HG03060 (cell line): ENCODE measurements around the gene NACC2.

Source experiments
- ATAC-seq: cut with Tn5 transposase; IDR thresholded peaks from one replicate; pipeline ENCODE4 v1.9.1; 2021; ENCODE audit warnings: low read depth, moderate number of reproducible peaks; ENCODE audit not compliant: unreplicated experiment

NACC2 gene

DNA sequence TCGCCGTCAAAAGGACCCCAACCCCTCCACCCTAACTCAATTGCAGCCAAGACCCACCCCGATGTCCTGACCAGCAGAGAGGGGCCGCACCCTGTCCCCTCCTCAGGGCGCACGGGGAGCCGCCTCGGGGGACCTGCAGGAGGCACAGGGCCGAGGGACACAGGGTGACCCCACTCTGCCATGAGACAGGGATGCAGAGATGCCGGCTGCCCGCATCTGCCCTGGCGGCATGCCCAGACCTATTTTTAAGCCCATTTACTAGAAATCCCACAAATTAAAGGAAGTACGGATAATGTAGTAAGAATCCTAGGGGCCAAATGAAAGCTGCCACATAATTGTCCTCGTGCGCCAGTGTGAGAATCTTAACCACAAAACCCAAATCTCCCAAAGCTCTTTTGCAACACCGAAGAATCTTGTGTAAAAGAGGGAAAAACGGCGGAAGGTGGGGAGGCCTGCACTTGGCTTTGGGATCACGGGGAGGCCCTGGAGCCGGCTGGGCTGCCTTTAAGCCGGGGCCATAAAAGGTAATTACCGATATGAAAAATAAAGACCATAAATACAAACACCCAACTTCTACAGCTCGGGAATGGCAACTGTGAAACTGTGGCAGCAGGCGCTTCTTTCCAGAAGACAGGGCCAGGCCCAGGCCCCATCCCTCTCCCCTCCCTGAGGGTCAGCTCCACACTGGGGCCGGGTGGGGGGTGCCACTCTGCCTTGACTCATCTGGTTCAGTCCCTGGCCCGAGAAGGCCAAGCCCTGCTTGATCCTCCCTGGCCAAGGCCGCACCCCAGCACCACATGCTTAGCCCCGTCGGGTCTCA, 35.0 kb downstream of the NACC2 start:
- ATAC-seq = no peak

DNA sequence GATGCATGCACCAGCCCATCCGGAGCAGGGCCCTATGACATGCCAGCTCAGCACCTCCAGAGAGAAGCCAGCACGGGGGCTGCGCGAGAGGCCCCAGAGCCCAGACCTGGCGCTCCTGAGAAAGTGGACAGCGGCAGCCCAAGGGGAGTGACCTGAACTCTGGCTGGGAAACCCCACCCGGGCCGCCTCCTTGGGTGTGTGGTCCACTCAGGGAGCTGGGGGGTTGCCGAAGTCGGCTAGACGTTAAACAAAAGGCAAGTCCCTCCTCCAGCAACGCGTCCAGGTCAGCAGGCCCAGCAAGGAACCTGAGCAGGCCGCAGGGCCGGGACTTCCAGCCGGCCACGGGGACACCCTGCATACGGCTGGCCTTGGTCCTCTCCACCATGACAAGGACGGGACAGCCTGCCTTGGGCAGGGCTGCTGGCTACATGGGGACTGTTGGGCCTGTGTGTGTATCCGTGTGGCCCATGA, 35.7 kb downstream of the NACC2 start:
- no peak for ATAC-seq

DNA sequence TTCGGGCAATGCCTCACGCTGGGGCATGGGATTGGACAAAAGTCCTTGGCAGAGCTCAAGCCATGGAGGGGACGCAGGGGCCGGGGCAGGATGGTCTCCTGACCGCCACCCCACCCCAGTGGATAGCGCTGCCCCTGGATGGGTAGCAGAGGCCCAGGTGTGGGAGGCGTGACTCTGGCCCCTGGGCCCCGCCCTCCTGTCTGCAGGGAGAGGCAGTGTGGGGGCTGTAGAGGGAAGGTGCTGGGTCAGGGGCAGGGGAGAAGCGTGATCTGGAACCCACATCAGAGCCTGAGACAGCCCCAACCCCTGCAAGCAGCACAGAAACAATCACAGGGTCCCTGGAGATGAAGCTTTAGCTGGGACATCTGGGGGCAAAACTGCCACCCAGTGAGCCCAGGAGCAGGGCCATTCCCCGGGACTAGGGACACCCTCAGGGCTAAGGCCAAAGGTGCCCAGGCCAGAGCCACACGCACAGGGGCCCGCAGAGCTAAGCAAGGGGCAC, 36.2 kb downstream of the NACC2 start:
- ATAC-seq = no peak

DNA sequence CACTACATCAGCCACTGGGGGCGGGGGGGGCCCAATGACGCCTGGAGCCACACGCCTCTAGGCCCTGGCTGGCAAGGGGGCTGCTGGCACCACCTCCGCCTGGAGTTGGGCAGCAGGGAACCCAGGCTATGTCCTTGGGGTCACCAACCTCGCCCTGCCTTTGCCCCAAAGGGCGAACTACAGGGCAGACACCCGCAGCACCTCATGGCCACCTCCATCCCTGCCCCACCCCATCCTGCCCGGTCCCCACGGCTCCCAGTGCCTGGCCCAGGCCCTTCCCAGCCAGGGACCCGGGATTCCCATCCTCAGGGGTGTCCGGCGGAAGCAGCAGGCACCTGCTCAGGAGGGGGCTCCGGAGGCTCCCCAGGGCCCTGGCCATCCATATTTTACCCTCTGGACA, 37.0 kb downstream of the NACC2 start:
- no peak for ATAC-seq

DNA sequence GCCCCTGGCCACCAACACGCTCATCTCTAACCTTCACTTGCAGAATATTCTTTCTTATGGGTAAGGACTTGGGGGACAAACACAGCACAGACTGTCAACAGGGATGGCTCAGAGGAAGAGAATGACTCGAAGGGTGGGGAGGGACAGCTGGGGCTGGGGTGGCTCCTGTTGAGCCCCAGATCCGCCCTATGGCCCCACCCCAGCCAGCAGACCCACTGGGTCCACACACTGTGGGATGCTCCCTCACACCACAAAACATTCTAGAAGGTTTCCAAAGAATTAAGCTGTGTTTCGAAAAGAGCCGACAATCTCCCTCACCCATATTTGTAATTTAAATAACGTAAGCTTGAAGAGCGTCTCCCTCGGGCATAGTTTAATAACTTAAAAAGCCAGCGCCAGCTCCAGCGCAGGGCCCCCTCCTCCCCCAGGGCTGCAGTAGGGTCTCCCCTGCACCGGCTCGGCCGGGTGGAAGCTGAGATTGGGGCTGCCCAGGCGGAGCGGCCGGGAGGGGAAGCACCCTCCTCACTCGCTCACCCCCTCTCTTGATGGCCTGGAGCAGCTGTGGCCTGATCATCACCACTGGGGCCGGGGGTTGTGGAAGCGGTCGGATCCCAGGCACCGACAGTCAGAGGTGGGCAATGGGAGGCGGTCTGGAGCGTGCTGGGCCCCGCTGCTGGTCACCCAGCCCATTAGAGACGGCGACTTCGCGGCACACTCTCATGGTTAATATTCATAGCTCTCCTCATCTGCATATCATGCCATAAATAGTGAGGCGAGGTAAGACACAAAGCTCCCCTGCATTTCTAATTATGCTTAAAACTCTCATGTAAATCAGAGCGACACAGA, 37.6 kb downstream of the NACC2 start:
- ATAC-seq = no peak

DNA sequence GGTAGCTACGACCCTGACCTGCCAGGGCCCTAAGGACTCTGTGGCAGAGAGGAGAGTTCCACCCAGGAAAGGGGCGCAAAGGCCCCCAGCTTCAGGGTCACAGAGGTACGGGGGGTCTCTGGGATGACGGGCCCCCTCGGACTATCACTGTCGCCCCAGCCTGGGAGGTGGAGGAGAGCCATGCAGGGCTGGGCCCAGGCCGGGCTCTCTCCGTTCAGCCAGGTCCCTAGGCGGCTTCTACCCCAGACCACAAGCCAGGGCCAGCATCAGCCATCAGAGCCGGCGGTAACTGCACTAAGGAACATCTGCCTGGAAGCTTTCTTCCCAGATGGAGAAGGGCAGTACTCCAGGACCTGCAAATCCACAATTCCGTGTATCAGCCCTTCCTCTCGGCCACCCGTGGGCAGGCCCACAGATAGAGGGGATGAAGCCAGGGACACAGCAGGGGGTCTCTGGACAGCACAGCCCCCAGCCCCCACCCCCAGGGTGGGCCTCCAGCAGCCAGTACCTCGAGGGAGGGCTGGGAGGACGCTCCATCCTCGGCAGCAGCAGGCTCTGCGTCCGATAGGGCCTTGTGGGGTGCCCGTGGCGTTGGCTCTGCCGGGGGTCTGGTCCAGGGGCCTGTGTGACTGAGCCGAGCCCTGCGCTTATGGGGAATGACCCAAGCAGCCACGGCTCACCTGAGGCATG, 38.4 kb downstream of the NACC2 start:
- no peak for ATAC-seq

DNA sequence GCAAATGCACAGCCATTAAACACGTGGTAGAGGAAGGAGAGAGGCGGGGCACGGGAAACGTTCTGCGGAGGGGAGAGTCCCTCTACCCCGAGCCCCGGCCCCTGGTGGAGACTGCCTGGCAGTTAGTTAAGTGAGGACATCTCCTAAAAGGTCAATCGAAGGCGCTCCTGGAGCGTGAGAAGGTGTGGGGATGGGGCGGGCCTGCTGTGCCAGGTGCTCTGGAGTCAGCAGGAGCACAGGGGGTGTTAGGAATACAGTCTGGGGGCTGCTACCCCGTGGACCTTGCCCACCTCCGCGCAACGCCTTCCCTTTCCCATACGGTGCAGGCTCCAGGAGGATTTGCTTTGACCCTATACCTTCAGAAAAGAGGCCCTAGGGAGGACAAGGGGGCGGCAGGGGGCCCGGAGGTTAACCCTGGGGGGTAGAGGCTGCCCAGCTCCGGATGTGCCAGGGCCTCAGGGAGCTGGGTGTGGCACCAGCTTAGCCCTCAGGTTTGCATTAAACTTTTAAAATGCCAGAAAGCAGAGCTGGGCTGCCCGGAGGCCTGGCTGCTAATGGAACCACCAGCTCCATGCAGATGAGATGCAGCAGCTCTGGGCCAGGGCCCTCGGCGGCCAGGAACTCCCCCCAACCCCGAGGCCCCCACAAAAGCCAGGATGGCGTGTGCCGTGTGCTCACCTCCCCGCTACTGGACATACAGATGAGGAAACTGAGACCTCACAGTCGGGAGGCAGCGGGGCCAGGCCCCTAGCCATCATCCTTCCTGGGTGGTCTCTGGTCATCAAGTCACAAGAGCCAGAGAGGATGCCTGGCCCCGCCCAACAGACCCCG, 39.2 kb downstream of the NACC2 start:
- no peak for ATAC-seq

DNA sequence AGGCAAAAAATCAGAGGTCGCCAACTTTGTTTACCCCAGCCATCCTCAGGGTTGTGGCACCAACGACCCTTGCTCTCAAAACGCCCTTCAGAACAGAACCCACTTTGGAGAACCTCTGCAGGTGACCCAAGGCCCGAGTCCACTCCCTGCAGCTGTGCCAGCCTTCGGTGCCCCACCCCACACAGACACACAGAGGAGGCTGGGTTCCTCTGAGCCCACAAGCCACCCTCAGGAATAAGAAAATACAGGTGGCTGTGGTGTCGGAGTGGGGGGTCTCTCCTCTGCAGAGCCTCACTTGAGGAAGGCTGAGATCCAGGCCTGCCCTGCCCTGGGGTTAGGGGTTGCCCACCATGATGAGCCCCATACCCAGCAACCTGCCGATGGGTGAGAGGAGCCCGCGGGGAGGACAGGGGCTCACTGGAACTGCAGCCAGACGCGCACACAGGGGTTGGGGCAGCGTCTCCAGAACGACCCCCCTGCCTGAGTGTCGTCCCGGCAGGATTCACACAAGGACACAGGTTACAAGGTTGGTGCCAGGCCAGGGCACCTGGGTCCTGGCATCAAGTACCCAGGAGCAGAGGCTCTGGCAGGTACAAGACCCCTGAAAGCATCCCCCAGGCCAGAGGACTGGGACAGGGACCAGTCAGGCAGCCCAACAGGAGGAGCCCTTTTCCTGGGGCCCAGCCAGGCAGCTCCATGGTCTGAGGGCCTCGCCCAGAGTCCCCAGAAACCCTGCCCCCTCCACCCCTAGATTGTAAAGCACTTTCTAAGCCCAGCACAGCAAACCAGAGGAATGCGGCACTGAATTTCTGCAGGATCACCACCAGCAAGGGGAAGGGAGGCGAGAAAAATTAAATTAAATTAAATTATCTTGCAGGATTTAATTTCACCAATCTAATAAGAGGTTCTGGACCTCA, 40.0 kb downstream of the NACC2 start:
- no peak for ATAC-seq

DNA sequence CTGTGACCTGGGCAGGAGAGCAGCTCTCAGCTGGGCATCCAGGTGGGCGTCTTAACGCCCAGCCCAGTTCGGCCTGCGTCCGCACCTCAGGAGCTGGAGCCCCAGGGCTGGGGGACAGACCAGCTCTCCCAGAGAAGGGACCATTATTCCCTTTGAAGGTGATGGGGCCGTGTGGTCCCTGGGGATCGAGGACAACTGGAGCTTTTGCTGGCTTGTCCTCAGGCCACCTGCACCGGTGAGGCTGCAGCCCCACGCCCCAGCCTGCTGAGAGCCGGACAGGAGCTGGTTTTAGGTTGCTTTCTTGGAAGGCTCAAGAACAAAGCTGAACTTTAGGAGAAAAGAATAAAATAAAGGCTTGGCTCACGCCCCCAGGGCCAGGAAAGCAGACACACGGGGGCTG, 40.9 kb downstream of the NACC2 start:
- no peak for ATAC-seq

DNA sequence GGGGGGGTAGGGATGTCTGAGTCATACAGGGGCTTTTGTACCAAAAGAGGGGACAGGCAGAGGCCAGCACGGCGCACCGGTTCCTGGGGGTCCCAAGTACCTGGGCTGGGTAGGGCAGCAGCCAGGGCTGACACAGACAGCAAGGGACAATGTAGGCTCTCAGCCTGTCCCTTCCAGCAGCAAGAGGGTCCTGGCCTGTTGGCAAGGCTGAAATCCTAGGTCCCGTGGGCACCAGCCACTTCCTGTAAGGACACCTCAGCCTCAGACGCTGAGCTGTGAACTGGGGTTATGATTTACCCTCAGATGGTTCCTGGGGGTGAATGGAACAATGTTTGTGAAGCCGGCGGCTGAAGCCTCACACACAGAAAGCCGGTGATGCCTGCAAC, 41.3 kb downstream of the NACC2 start:
- no peak for ATAC-seq

DNA sequence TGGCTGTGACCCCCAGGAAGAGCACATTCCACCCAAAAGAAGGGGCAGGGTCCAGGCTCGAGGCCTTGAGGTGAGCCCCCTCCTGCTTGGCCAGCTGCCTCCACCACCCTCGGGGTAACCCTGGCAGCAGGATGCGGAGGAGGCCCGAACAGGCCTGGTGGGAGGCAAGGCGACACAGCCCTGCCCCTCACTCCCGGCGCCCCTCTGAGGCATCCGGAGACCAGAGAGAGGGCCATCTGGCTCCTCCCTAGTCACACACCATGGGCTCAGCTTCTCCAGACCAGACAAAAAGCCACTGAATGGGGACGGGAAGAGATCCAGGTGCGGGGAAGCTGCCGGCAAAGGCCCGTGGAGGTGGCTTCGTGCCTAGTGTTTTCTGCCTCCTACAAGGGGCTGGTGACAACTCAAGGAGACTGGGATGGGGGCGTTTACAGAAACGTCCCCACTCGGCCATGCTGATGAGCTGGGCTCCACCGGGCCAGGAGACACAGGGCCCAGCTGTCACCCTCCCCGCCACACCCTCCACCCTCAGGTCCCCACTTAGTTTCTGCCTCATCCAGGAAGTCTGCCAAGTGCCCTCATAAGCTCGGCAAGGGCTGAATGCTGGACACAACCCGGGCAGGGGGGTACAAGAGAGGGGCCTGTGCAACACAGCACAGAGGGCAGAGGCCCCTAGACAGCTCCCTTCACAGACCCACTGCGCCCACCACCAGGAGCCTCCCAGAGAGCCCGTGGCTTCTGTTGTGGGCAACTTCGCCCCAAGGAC, 41.9 kb downstream of the NACC2 start:
- no peak for ATAC-seq

DNA sequence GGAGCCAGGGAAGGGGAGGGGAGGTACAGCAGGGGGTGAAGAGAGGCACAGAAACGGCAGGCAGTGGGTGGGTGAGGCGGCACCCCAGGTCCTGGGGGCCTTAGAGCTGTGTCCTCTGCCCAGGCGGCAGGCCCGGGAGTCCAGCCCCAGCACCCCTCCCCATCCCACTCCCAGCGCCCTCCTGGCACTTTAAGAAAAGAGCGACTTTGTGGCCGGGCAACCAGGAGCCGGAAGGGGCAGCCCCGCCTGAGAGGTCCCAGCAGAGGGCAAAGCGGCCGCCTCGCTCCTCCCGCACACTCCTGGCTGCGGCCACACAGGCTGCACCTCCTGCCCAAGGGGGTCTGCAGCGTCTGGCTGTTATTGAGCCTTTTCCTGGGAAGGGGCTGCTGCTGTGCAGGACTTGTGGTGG, 42.6 kb downstream of the NACC2 start:
- ATAC-seq = no peak

DNA sequence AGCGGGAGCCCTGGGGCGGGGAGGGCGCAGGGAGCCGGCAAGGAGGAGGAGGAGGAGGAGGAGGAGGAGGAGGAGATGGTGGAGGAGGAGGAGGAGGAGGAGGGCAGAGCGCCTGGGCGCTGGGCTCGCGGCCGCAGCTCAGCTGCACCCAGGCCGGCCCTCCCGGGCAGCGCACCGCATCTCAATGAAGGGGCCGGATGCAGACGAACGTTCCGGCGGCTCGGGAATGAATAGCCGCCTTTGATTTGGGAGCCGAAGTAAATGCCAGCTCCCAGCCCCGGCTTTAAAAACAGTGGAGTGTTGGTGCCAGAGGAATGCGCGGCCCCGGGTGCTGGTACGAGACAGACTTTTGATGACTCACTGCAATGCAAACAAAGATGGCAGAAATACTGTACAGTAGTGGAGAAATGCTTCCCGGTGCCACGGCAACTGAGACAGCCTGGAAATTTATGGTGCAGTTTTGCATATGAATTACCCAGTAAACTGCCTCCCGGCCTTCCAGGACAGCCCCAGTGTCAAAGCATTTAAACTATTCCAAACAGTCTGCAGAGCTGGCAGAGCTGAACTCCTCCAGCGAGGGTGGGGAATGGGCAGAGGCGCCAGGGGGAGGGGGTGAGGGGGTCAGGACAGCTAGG, 43.1 kb downstream of the NACC2 start:
- ATAC-seq = no peak

DNA sequence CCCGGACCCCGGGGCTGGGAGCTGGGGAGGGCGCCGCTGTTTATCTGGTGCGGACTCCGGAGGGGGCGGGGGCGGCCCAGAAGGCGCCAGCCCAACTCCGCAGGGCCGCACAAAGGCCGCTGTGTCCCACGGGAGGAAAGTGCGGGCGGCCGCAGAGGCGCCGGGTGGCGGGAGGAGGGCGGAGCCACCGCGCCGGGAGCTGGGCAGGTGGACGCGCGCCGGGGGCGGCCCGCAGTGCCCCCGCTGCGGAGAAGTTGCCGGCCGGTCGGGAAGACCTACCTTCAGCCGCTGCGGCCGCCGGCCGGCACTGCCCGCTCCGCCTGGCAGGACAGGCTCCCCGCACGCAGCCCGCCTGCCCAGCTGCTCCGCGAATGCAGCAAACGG, 43.6 kb downstream of the NACC2 start:
- no peak for ATAC-seq

DNA sequence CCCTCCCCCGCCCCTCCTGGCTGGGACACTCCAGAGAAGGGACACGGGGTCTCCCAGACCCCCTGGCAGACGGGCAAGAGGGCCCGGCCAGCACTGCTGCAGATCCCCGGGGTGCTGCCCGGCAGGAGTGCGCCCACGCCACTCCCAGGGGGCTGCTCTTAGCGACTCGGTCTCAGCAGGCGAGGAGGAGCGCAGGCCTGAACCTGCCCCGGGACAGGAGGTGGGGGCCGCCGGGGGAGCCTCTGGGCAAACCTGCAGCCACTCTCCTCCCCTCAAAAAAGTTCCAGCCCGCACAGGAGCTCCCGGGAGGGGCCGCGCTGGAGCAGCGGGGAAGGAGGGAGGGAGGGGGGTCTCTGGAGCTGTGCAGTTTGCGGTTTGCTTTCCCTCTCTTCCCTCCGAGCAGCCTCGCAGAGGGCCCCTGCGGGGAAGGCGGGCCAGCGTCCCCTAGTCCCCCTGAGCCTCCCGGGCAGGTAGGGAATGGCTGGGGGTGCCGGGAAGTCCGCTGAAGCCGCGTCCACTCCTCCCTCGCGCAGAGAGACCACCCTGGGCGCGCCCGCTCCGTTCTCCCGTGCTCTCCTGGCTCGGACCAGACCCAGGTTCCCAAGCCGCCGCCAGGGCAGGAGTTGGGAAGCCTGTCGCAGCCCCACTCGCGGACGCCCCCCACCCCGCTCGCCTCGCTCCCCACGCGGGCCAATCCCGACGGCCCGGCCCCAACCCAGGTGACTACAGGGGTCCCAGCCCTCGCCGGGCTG, 44.2 kb downstream of the NACC2 start:
- no peak for ATAC-seq

DNA sequence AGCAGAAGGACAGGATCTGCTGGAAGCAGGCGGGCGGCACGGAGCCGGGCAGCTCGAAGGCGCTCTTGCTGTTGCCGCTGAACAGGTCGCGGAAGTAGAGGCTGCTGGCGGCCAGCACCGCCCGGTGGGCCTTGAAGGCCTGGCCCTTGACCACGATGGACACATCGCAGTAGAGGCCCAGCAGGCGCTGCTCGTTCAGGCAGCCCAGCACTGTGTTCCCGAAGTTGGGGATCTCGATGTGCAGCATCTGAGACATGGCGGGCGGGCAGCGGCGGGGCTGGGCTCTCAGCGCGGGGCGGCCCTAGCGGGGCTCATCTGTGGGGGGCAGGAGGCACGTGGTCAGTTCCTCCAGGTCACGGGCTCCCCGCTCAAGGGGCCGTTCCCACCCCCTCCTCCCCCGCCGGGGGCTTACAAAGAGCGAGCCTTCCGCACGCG, 44.8 kb downstream of the NACC2 start:
- no peak for ATAC-seq
